ENCODE measurements around the gene PAGE2B. TPM values are rescaled to one million over a fixed set of nuclear protein-coding genes. Genes with fewer than 3 reads are reported as not detected.

The PAGE2B gene, protein sequence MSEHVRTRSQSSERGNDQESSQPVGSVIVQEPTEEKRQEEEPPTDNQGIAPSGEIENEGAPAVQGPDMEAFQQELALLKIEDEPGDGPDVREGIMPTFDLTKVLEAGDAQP
- not detected in 2 replicates for total RNA-seq
- long read RNA-seq, result 0 reads

DNA sequence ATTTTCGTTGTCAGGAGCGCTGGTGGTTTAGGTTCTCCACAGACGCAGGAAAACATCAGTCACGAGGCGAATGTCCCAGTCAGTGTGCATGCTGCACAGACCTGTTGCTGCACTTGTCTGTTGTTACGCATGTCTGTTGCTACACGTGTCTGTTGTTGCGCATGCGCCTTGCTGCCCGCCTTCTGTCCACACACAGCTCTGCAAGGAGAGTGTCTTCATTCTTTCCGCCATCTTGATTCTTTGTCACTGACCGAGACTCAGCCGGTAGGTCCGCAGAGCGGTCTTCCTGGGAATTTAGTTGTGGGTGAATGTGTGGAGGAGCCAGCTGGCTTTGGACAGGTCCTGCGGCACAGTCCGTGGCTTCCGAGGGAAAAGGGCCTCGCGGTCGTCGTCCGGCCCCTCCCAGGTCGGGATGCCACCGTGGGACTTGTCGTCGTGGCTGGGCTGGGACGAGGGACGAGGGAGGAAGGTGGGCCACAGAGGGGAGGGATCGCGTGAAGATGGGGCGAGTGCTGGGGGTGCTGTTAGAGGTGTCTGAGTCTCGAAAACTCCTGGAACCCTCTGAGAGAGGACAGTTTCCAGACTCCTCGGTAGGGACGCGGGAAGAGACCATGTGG lies at the start of gene PAGE2B:
PAGE2B (plus strand) TSS at position 180 of the 617 bp plus-strand sequence. CDS start 1,012 bp downstream, outside the sequence.
- Mint-ChIP-seq H3K36me3 (ENCODE audit: low read depth) (peaks cover 2% of the 10 kb centered on the region), H3K4me3 (no peak within 1 kb of the TSS), H3K9me3 (peaks cover 9% of the 10 kb centered on the region), H3K27me3 (ENCODE audit: low read depth) (no peaks in the 10 kb centered on the region), H3K27ac (ENCODE audit: unreplicated experiment) (no peak within 1 kb of the TSS), H3K4me1 (no peaks in the 10 kb centered on the region)
- TF ChIP-seq, protein P1, sequence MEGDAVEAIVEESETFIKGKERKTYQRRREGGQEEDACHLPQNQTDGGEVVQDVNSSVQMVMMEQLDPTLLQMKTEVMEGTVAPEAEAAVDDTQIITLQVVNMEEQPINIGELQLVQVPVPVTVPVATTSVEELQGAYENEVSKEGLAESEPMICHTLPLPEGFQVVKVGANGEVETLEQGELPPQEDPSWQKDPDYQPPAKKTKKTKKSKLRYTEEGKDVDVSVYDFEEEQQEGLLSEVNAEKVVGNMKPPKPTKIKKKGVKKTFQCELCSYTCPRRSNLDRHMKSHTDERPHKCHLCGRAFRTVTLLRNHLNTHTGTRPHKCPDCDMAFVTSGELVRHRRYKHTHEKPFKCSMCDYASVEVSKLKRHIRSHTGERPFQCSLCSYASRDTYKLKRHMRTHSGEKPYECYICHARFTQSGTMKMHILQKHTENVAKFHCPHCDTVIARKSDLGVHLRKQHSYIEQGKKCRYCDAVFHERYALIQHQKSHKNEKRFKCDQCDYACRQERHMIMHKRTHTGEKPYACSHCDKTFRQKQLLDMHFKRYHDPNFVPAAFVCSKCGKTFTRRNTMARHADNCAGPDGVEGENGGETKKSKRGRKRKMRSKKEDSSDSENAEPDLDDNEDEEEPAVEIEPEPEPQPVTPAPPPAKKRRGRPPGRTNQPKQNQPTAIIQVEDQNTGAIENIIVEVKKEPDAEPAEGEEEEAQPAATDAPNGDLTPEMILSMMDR (conservative IDR thresholded peaks at IDR 0.05), result no peak
- no peak for DNase-seq (ENCODE audit: low read depth, low spot score)

DNA sequence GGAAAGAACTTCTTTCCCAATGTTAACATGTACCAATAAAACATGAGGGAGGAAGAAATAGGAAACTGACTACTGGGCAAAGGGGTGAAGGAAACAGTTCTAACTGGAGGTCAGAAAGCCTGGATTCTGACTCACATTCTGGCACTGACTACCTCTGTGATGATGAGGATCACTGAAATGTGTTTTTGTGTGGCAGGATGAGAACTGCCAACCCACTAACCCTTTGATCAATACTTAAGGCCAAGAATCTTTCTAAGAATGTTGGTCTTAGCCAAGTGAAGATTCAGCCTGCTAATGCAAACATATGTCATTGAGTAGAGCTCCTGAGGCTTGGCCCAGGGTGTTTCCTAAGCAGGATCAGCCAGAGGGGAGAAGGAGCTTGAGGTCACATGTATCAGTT lies 48.7 kb upstream of the PAGE2B start:
- Mint-ChIP-seq H3K27me3 (ENCODE audit: low read depth) (no peaks in the 10 kb centered on the region), H3K27ac (ENCODE audit: unreplicated experiment) (no peak overlapping the region), H3K36me3 (ENCODE audit: low read depth) (peaks cover 3% of the 10 kb centered on the region), H3K4me3 (no peak overlapping the region), H3K9me3 (no peaks in the 10 kb centered on the region), H3K4me1 (no peaks in the 10 kb centered on the region)
- DNase-seq (ENCODE audit: low read depth, low spot score), result no peak
- TF ChIP-seq, protein P1 (conservative IDR thresholded peaks at IDR 0.05), result no peak

DNA sequence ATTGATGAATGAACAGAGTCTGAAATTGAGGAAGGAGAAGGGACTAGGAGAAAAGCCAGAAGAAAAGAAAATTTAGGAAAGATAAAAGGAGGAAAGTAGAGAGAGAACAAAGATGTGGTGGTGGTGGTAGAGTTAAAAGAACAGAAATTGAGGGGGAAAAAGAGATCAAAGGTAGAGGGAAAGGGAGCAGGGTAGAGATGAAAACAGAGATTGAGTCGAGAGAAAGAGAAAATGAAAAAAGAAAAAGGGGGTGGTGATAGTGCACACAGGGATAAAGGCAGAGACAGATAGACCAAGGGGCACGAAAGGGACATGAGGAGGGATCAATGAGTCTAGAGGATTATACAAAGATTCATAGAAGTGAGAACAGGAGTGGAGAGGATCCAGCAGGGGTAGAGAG lies 48.0 kb upstream of the PAGE2B start:
- Mint-ChIP-seq H3K36me3 (ENCODE audit: low read depth) (no peaks in the 10 kb centered on the region), H3K9me3 (peaks cover 3% of the 10 kb centered on the region), H3K4me3 (no peak overlapping the region)

DNA sequence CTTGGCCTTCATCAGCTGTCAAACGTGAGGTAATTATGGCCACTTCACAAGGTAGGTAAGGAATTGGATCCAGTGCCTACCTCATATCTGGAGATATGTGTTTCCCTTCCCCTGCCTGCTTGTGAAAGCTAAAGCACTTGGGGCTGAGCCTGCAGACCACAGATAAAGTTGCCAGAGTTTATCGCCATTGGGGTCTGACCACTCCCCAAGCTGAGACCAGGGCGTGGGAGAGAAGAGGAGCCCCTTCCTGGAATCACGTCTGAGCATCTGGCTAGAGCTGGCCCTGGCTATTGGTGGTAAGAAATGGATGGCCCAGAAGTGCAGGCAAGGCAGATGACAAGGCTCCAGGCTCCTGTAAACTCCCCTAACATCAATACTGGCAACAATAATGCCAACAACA lies 46.8 kb upstream of the PAGE2B start:
- no peaks in the 10 kb centered on the region for H3K27me3 Mint-ChIP-seq (ENCODE audit: low read depth)
- no peaks in the 10 kb centered on the region for H3K4me1 Mint-ChIP-seq
- H3K9me3 Mint-ChIP-seq, result peaks cover 3% of the 10 kb centered on the region

More for the DNA sequence above, 48.0 kb upstream of the PAGE2B start:
- H3K27ac Mint-ChIP-seq (ENCODE audit: unreplicated experiment), result no peak overlapping the region
- TF ChIP-seq, protein P1 (conservative IDR thresholded peaks at IDR 0.05), result no peak
- no peaks in the 10 kb centered on the region for H3K4me1 Mint-ChIP-seq
- no peaks in the 10 kb centered on the region for H3K27me3 Mint-ChIP-seq (ENCODE audit: low read depth)
- DNase-seq (ENCODE audit: low read depth, low spot score), result no peak

DNA sequence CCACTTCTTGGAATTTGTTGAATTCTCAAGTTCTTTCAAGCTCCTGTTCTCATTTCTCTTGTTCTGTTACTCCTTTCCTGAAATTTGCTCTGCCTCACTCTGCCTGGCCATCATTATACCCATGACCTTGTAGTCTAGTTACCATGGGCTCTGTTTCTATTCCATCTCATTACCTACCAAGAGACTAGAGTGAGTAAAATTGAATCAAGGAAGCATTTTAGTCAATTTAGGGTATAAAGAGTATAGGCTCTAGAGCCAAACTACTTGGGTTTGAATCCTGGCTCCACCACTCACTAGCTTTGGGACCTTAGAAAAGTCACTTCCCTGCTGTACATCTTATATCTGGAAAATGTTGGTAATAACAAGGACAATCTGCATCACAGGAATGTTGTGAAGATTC lies 46.2 kb upstream of the PAGE2B start:
- Mint-ChIP-seq H3K36me3 (ENCODE audit: low read depth) (no peaks in the 10 kb centered on the region), H3K27ac (ENCODE audit: unreplicated experiment) (no peak overlapping the region), H3K4me1 (no peaks in the 10 kb centered on the region), H3K9me3 (peaks cover 3% of the 10 kb centered on the region), H3K27me3 (ENCODE audit: low read depth) (no peaks in the 10 kb centered on the region), H3K4me3 (no peak overlapping the region)
- TF ChIP-seq, protein P1 (conservative IDR thresholded peaks at IDR 0.05), result no peak
- DNase-seq (ENCODE audit: low read depth, low spot score), result no peak

More for the DNA sequence above, 46.8 kb upstream of the PAGE2B start:
- H3K4me3 Mint-ChIP-seq, result no peak overlapping the region
- no peak for DNase-seq (ENCODE audit: low read depth, low spot score)
- no peak overlapping the region for H3K27ac Mint-ChIP-seq (ENCODE audit: unreplicated experiment)
- TF ChIP-seq, protein P1 (conservative IDR thresholded peaks at IDR 0.05), result no peak
- no peaks in the 10 kb centered on the region for H3K36me3 Mint-ChIP-seq (ENCODE audit: low read depth)
